Measurements from ENCODE around the gene SMARCA4.
A peak's percentile ranks its signal among the peaks of the same experiment; 100 is the strongest.

SMARCA4 gene

DNA sequence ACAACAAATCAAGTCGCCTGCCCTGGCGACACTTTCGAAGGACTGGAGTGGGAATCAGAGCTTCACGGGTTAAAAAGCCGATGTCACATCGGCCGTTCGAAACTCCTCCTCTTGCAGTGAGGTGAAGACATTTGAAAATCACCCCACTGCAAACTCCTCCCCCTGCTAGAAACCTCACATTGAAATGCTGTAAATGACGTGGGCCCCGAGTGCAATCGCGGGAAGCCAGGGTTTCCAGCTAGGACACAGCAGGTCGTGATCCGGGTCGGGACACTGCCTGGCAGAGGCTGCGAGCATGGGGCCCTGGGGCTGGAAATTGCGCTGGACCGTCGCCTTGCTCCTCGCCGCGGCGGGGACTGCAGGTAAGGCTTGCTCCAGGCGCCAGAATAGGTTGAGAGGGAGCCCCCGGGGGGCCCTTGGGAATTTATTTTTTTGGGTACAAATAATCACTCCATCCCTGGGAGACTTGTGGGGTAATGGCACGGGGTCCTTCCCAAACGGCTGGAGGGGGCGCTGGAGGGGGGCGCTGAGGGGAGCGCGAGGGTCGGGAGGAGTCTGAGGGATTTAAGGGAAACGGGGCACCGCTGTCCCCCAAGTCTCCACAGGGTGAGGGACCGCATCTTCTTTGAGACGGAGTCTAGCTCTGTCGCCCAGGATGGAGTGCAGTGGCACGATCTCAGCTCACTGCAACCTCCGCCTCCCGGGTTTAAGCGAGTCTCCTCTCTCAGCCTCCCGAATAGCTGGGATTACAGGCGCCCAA, 128.6 kb downstream of the SMARCA4 start, which contains the start of gene LDLR (continued):
- TF ChIP-seq ZFP3 (tag by site-specific recombination; IDR thresholded peaks at IDR 0.05; ENCODE audit: low read depth) (0 out of 2 replicates have a peak, but pooled peaks have one; percentile 8), KLF10 (tag by site-specific recombination; IDR thresholded peaks at IDR 0.05) (no peak), SALL2 (tag by site-specific recombination; IDR thresholded peaks at IDR 0.05; ENCODE audit: borderline replicate concordance) (no peak), TCF7L2 (IDR thresholded peaks at IDR 0.05; ENCODE audit: borderline replicate concordance, low read depth, low read length) (no peak), ZNF335 (tag by site-specific recombination; conservative IDR thresholded peaks at IDR 0.05) (peak; percentile 74), ZNF529 (tag by site-specific recombination; IDR thresholded peaks at IDR 0.05; ENCODE audit: insufficient replicate concordance) (no peak), ZBTB1 (tag by site-specific recombination; IDR thresholded peaks at IDR 0.05) (no peak), MZF1 (tag by site-specific recombination; IDR thresholded peaks at IDR 0.05; ENCODE audit: borderline replicate concordance) (no peak), ZNF146 (tag by site-specific recombination; IDR thresholded peaks at IDR 0.05) (no peak), ZBTB8A (tag by site-specific recombination; IDR thresholded peaks at IDR 0.05) (no peak), ZFHX2 (tag by site-specific recombination; conservative IDR thresholded peaks at IDR 0.05) (no peak), ZNF549 (tag by site-specific recombination; IDR thresholded peaks at IDR 0.05) (no peak), ZNF501 (tag by site-specific recombination; IDR thresholded peaks at IDR 0.05) (peak; percentile 60), MEIS1 (CRISPR knock-in tag; IDR thresholded peaks at IDR 0.05; ENCODE audit: borderline replicate concordance) (no peak), ZNF221 (tag by site-specific recombination; IDR thresholded peaks at IDR 0.05; ENCODE audit: borderline replicate concordance) (no peak), ZBTB21 (tag by site-specific recombination; IDR thresholded peaks at IDR 0.05) (peak; percentile 84), ZNF664 (tag by site-specific recombination; IDR thresholded peaks at IDR 0.05) (no peak), ZNF555 (tag by site-specific recombination; conservative IDR thresholded peaks at IDR 0.05) (no peak), ZNF211 (tag by site-specific recombination; IDR thresholded peaks at IDR 0.05; ENCODE audit: low read depth) (no peak), ZNF174 (tag by site-specific recombination; IDR thresholded peaks at IDR 0.05) (no peak), ZSCAN23 (tag by site-specific recombination; IDR thresholded peaks at IDR 0.05) (no peak), GLIS1 (tag by site-specific recombination; IDR thresholded peaks at IDR 0.05) (peak; percentile 43), BCL11B (tag by site-specific recombination; IDR thresholded peaks at IDR 0.05; ENCODE audit: low read depth) (no peak), ZNF302 (tag by site-specific recombination; IDR thresholded peaks at IDR 0.05; ENCODE audit: low read depth) (no peak), ZNF394 (tag by site-specific recombination; IDR thresholded peaks at IDR 0.05; ENCODE audit: borderline replicate concordance) (no peak), ZFP41 (tag by site-specific recombination; IDR thresholded peaks at IDR 0.05; ENCODE audit: borderline replicate concordance) (no peak), ZNF571 (tag by site-specific recombination; IDR thresholded peaks at IDR 0.05) (no peak), ZXDB (tag by site-specific recombination; IDR thresholded peaks at IDR 0.05) (peak; percentile 13; the same call in 1 of the 2 replicates), ZNF23 (tag by site-specific recombination; IDR thresholded peaks at IDR 0.05; ENCODE audit: borderline replicate concordance) (no peak), SP2 (tag by site-specific recombination; IDR thresholded peaks at IDR 0.05) (peak; percentile 44), GLI2 (tag by site-specific recombination; IDR thresholded peaks at IDR 0.05; ENCODE audit: borderline replicate concordance, low read depth) (no peak)
- TF ChIP-seq, protein P1, sequence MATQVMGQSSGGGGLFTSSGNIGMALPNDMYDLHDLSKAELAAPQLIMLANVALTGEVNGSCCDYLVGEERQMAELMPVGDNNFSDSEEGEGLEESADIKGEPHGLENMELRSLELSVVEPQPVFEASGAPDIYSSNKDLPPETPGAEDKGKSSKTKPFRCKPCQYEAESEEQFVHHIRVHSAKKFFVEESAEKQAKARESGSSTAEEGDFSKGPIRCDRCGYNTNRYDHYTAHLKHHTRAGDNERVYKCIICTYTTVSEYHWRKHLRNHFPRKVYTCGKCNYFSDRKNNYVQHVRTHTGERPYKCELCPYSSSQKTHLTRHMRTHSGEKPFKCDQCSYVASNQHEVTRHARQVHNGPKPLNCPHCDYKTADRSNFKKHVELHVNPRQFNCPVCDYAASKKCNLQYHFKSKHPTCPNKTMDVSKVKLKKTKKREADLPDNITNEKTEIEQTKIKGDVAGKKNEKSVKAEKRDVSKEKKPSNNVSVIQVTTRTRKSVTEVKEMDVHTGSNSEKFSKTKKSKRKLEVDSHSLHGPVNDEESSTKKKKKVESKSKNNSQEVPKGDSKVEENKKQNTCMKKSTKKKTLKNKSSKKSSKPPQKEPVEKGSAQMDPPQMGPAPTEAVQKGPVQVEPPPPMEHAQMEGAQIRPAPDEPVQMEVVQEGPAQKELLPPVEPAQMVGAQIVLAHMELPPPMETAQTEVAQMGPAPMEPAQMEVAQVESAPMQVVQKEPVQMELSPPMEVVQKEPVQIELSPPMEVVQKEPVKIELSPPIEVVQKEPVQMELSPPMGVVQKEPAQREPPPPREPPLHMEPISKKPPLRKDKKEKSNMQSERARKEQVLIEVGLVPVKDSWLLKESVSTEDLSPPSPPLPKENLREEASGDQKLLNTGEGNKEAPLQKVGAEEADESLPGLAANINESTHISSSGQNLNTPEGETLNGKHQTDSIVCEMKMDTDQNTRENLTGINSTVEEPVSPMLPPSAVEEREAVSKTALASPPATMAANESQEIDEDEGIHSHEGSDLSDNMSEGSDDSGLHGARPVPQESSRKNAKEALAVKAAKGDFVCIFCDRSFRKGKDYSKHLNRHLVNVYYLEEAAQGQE (tag by site-specific recombination; IDR thresholded peaks at IDR 0.05), result no peak
- TF ChIP-seq, protein P2, sequence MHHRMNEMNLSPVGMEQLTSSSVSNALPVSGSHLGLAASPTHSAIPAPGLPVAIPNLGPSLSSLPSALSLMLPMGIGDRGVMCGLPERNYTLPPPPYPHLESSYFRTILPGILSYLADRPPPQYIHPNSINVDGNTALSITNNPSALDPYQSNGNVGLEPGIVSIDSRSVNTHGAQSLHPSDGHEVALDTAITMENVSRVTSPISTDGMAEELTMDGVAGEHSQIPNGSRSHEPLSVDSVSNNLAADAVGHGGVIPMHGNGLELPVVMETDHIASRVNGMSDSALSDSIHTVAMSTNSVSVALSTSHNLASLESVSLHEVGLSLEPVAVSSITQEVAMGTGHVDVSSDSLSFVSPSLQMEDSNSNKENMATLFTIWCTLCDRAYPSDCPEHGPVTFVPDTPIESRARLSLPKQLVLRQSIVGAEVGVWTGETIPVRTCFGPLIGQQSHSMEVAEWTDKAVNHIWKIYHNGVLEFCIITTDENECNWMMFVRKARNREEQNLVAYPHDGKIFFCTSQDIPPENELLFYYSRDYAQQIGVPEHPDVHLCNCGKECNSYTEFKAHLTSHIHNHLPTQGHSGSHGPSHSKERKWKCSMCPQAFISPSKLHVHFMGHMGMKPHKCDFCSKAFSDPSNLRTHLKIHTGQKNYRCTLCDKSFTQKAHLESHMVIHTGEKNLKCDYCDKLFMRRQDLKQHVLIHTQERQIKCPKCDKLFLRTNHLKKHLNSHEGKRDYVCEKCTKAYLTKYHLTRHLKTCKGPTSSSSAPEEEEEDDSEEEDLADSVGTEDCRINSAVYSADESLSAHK (tag by site-specific recombination; IDR thresholded peaks at IDR 0.05), result peak; percentile 61
- TF ChIP-seq, protein P3, sequence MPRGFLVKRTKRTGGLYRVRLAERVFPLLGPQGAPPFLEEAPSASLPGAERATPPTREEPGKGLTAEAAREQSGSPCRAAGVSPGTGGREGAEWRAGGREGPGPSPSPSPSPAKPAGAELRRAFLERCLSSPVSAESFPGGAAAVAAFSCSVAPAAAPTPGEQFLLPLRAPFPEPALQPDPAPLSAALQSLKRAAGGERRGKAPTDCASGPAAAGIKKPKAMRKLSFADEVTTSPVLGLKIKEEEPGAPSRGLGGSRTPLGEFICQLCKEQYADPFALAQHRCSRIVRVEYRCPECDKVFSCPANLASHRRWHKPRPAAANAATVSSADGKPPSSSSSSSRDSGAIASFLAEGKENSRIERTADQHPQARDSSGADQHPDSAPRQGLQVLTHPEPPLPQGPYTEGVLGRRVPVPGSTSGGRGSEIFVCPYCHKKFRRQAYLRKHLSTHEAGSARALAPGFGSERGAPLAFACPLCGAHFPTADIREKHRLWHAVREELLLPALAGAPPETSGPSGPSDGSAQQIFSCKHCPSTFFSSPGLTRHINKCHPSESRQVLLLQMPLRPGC (tag by site-specific recombination; IDR thresholded peaks at IDR 0.05), result no peak; the same call in 1 of the 2 replicates

Measured in HEK293 (cell line).